CD4-positive, alpha-beta T cell treated with Interleukin-12 subunit alpha and Interleukin-12 subunit beta, for 1 hour (primary cell): Measurements from ENCODE around the gene PHAX.
A peak's percentile ranks its signal among the peaks of the same experiment; 100 is the strongest.
"Not testable (repeated sequence)": the region's sequence is repeated elsewhere in the genome, so short reads cannot be mapped to it uniquely, and the experiment has no call there.

Experiments used
- DNase-seq: peaks from one replicate; pipeline ENCODE4 v3.0.0-alpha.2; 2020

The PHAX gene, protein sequence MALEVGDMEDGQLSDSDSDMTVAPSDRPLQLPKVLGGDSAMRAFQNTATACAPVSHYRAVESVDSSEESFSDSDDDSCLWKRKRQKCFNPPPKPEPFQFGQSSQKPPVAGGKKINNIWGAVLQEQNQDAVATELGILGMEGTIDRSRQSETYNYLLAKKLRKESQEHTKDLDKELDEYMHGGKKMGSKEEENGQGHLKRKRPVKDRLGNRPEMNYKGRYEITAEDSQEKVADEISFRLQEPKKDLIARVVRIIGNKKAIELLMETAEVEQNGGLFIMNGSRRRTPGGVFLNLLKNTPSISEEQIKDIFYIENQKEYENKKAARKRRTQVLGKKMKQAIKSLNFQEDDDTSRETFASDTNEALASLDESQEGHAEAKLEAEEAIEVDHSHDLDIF

DNA sequence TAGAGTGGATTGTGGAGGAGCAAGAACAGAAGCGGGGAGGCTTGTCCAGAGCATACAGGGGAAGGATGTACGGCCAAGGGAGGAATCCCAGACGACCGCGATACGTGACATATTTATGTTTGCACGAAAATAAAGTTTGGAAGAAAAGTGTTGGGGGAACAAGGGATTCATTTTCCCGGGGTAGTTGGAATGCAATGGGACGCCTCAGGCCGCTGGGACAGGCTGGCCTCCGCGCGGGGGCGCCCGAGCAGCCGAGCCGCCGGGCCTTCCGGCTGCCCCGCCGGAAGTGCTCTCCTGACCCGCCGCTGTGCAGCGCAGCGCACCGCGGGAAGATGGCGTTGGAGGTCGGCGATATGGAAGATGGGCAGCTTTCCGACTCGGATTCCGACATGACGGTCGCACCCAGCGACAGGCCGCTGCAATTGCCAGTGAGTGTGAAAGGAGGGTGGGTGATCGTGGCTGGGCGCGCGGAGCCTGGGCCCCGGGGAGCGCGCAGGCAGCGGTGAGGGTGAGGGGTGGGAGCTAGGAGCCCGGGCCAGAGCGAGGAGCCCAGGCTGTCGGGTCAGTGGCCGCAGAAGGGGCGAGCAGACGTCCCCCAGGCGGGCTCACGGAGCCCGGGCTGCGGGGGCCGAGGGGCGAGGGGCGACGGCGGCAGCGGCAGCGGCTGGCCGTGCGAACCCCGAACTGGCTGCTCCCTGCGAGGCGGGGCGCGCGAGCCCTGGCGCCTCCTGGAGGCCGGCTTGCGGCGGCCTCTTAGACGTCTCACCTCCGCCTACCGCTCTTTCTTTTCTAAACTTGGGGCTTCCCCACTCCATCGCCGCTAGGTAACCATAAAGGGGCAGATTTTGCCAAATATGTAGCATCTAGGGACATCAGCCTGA, at the start of gene PHAX:
TSS of gene PHAX (plus strand) at position 317 of the 881 bp plus-strand sequence. CDS start at position 333, 16 bp downstream.
- peak; percentile 77 for DNase-seq

DNA sequence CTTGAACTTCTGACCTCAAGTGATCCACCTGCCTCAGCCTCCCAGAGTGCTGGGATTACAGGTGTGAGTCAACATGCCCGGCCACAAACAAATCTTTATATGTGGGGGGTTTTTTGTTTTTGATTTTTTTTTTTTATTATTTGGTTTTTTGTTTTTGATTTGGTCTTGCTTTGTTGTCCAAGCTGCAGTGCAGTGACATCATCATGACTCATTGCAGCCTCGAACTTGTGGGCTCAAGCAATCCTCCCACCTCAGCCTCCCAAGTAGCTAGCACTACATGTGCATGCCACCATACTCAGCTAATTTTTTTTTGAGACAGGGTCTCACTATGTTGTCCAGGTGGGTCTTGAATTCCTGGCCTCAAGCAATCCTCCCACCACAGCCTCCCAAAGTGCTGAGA, 48.1 kb upstream of the PHAX start:
- DNase-seq: no peak

- DNase-seq: not testable (repeated sequence)
Measured at GRCh38 chr5:126555101-126555500, 45.6 kb upstream of the PHAX start.

GRCh38 chr5:126561908-126562307, 38.8 kb upstream of the PHAX start:
- DNase-seq: no peak

DNA sequence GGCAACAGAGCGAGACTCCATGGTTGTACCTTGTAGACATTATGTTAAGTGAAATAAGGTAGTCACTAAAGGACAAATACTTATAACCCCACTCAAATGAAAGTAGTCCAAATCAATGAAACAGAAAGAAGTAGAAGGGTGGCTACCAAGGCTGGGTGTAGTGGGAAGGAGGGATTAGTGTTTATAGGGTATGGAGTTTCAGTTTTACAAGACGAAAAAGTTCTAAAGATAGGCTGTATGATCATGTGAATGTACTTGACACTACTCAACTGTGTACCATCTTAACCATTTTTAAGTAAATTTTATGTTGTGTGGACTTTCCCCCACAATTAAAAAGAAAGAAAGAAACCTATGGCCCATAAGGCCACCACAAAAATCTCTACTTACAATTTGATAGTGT, 37.9 kb upstream of the PHAX start:
- DNase-seq: no peak

- DNase-seq: no peak
Measured at GRCh38 chr5:126568206-126568755, 32.5 kb upstream of the PHAX start.

DNA sequence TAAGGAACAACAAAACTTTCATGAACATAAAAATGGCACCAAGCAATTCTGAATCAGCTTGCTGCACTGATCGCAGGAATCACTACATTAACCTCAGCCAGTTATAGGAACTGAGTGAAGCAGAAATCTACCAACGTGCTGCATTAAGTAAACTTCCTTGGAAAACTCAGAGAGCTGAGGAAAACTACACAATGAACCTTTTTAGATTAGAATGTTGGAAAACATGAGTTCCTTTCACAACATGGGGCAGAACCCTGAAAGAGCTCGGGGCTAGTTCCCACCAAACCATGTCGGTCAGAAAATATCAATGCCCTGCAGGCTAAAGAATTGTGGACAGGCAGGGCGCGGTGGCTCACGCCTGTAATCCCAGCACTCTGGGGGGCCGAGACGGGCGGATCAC, 25.1 kb upstream of the PHAX start:
- no peak for DNase-seq

DNA sequence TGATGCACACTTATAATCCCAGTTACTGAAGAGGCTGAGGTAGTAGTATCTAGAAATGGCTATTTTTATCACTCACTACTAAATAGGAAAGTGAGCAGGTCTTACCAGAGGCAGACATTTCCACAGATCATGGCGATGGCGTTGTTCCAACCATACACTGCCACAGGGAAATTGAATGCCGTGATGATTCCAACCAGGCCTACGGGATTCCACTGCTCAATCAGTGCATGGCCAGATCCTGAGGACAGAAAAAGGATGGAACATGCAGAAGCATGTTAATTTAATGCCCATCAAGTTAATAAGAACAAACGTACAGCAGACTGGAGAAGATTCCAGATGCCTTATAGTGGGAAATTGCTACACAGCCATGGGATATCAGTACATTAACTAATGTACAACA, 23.8 kb upstream of the PHAX start:
- DNase-seq: no peak

DNA sequence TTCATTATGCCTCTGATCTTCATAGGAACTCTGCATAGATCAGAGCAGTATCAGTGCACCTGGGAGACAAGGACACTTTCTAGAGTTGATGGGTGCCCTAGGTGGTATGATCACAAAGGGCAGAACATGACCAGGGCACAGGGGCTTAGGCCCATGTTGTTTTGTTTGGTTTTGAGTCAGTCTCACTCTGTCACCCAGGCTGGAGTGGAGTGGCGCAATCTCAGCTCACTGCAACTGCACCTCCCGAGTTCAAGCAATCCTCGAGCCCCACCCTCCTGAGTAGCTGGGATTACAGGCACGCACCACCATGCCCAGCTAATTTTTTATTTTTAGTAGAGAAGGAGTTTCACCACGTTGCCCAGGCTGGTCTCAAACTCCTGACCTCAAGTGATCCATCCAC, 23.3 kb upstream of the PHAX start:
- no peak for DNase-seq

DNA sequence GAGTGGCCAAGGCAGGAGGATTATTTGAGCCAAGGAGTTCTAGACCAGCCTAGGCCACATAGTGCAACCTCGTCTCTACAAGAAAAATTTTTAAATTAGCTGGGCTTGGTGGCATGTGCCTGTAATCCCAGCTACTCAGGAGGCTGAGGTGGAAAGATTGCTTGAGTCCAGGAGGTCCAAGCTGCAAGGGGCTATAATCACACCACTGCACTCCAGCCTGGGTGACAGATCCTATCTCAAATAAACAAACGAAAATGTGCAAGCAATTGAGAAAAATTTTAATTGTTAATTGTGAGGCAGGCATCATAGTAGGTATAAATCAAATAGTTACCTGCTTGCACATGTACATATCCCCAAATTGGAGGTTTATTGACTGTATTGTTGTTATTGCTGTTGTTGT, 21.0 kb upstream of the PHAX start:
- DNase-seq: no peak

- DNase-seq: no peak
Measured at GRCh38 chr5:126583761-126584160, 17.0 kb upstream of the PHAX start.

GRCh38 chr5:126587551-126588390, 13.0 kb upstream of the PHAX start:
- no peak for DNase-seq

DNA sequence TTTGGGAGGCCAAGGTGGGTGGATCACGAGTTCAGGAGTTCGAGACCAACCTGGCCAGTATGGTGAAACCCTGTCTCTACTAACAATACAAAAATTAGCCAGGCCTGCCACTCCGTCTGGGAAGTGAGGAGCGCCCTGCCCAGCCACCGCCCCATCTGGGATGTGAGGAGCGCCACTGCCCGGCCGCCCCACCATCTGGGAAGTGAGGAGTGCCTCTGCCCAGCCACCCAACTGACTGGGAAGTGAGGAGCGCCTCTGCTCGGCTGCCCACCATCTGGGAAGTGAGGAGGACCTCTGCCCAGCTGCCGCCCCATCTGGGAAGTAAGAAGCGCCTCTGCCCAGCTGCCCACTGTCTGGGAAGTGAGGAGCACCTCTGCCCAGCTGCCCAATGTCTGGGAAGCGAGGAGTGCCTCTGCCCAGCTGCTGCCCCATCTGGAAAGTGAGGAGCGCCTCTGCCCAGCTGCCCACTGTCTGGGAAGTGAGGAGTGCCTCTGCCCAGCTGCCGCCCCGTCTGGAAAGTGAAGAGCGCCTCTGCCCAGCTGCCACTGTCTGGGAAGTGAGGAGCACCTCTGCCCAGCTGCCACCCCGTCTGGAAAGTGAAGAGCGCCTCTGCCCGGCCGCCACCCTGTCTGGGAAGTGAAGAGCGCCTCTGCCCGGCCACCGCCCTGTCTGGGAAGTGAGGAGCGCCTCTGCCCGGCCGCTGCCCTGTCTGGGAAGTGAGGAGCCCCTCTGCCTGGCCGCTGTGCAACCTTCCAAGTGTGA, 11.0 kb upstream of the PHAX start:
- no peak for DNase-seq

DNA sequence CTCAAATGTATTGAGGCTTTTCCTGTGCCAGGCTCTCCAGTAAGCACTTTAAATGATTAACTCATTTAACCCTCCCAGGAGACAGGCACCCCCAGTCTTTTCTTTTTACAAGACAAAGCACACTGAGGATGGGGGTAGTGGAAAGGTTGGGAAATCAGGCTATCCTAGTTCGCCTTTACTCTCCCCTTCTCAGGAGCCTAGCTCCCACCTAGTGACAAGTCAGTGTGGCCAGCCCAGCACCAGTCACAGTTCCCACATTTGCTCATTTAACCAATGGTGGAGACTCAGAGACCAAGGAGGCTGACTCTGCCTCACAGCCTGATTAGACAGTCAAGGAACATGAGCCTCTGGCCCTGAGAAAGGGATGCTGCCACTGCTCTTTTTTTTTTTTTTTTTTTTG, 9.2 kb upstream of the PHAX start:
- no peak for DNase-seq

DNA sequence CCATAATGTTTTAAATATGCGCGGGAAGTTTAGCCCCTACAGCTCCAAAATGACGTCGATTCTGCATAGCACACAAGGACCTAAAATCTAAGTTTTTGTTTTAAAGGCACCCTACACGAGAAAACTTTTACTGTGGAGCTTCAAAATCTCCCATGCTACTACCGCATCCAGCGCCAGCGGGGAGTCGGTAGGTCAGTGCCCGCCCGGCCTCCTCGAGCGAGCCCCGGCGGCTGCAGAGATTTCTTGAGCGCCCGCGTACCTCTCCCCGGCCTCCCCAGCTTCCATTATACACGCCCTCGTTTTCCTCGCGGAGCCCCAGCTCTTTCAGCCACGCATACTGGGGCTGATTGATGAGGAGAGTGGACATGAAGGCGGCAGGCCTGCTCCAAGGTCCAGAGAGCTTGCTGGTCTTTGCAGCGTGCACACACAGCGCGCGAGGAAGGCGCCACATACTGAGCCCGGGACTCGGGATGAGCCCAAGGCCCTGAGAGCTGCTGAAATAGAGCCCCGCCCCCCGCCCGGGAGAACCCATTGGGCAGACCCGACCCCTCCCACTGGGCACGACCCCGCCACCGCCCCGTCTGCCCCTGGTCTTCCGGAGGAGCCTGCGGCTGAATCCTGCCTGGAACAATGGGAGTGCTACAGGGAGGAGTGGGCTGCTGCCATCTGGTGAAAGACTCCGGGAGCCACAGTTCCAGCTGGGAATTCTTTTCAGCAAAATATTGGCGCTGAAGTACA, 5.8 kb upstream of the PHAX start, which contains the start of gene ALDH7A1:
TSS of gene ALDH7A1 (minus strand) at position 472 of the 738 bp plus-strand sequence. CDS start at position 451, 21 bp downstream.
- peak; percentile 14 for DNase-seq

GRCh38 chr5:126595486-126596083, 5.2 kb upstream of the PHAX start:
- DNase-seq: no peak

DNA sequence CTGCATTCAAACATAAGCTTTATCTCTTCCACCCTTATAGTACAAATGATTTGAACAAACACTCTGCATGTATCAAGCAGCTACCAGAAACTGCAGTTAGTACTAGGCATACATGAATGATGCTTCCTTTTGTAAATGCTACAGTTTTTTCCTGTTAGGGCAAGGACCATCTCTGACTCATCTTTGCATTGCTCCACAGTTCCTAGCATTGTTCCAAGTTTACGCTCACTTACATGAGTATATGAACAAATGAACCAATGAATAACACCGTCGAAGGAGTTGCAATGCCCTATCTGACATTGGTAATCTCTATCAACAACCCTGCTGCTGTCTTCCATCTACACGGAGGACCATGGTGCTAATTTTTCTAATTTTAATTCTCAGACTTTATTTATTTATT, 3.6 kb upstream of the PHAX start:
- no peak for DNase-seq

DNA sequence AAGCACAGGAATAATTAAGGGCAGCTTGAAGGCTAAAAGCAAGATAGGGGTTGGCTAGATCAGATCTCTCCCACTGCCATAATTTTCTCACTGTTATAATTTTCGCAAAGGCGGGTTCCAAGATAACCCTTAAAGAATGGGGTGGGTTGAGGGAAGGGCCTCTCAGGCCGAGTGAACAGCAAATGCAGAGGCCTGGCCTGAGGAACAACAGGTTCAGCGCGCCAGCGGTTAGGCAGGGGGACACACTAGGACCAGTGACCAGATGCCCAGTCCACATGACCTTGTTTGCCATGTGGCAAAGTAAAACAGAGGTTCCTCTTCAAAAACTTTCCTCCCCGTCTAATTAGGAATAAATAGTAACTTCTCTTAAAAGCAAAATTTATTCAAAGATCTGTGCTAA, 1.2 kb upstream of the PHAX start:
- no peak for DNase-seq

DNA sequence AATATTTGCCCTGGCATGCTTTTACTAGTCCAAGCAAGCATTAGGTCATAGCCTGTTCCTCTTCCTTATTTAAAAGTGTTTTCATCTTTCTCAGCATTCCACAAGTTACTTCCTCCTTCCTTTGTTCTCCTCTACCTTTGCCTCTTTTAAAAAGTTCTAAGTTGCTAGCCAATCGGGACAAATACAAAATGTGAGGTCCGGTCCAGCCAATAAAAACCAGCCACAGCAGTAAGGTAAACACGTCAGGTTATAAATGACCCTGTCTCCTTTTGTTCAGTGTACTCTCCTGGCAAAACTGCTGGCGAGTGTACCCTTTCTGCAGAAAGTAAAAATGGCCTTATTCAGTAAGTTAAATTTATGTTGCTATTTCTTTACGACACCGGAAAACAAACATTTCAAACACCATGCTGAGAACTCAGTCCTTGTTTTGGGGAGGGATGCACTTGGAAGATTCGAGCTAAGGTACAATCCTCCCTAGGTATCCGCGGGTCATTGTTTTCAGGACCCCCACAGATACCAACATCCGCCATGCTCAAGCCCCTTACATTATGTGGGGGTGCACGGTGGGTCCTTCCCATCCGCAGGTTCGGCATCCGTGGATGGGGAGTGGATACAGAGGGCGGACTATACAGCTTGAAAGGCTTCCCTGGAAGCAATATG, 646 bp upstream of the PHAX start:
- peak; percentile 4 for DNase-seq

GRCh38 chr5:126603402-126603991, 2.8 kb downstream of the PHAX start:
- no peak for DNase-seq
